Amygdala (tissue), 56 donors: ENCODE measurements around the gene PRKN.
A peak's percentile ranks its signal among the peaks of the same experiment; 100 is the strongest.

Source experiments
- DNase-seq, 56 donors: peaks; one replicate each; lab custom pipeline; 2025; lab: John Stamatoyannopoulos, UW

The PRKN gene

GRCh38 chr6:162727322-162728182, at the start of gene PRKN, which contains the start of gene PACRG:
TSS of gene PRKN (minus strand) at chr6:162727766.
TSS of gene PACRG (plus strand) at chr6:162727974.
- DNase-seq, result peak; percentile 42 to 99 (median 97)

GRCh38 chr6:162777091-162777490, 49.5 kb upstream of the PRKN start:
- DNase-seq, result no peak

GRCh38 chr6:162773996-162774395, 46.4 kb upstream of the PRKN start:
- DNase-seq, result peak in 3 of 56 donors; percentile 5 to 15 (median 9)

DNA sequence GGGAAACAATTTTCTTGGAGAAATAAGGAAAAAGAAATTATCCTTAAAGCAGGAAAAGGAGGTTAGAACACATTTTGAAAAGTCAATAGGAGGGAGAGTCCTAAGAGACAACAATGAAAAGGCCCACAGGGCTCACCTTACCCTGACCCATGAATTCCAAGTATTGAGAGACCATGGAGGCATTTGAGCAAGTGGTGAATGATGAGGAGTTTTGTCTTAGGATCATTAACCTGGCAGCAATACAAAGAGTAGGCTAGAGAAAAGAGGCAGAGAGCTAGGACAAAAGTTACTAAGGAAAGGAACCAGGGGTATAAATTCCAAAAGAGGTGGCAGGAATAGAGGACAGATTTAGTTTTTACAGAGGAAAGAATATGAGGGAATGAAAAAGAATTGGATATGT, 44.9 kb upstream of the PRKN start:
- DNase-seq, result no peak

- DNase-seq, result no peak
These were observed 43.4 kb upstream of the PRKN start for GRCh38 chr6:162770955-162771354.

GRCh38 chr6:162770136-162770535, 42.6 kb upstream of the PRKN start:
- DNase-seq, result no peak

DNA sequence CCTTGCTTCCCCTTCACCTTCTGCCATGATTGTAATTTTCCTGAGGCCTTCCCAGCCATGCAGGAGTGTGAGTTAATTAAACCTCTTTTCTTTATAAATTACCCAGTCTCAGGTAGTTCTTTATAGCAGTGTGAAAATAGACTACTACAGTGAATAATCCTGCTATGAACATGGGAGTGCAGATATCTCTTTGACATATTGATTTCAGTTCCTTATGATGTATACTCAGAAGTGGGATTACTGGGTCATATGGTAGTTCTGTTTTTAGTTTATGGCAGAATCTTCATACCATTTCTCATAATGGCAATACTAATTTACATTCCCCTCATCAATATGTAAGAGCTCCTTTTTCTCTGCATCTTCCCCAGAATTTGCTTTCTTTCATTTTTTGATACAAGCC, 26.2 kb upstream of the PRKN start:
- DNase-seq, result no peak

GRCh38 chr6:162751211-162751859, 23.8 kb upstream of the PRKN start:
- no peak for DNase-seq

DNA sequence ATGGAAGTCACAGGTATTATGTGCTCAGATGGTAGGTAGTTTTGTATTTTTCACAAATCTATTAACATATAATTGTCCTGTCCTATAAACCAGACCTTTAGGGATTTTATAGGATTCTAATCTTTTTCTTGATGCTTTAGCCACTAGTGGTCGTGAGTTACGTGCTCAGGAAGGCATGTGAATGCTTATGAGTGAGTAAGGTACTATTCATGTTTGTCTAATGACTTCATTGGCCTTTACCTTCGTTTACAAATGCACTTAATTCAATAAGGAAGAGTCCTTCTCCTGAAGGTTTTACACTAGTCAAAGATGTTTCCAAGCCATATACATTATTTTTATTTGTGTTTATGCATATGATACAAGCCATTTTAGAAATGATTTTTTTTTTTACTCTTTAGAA, 23.2 kb upstream of the PRKN start:
- no peak for DNase-seq

DNA sequence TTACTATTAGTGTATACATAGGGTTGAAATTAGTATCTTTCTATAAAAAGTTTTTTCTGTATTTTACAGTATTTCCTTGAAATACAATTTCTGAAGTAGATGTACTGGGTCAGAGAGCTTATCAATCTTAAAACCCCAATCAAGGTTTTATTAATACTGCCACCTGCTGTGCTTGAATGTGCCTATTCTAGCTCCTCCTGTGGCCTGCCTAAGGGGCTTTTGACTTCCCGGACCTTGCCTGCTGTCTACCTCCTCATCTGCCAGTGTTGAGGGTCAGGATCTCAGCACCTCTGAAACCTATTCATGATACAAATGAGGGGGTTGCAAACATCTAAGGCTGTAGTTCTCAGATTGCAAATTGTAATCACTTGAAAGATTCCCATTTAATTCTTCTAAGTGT, 9.4 kb upstream of the PRKN start:
- DNase-seq, result no peak

DNA sequence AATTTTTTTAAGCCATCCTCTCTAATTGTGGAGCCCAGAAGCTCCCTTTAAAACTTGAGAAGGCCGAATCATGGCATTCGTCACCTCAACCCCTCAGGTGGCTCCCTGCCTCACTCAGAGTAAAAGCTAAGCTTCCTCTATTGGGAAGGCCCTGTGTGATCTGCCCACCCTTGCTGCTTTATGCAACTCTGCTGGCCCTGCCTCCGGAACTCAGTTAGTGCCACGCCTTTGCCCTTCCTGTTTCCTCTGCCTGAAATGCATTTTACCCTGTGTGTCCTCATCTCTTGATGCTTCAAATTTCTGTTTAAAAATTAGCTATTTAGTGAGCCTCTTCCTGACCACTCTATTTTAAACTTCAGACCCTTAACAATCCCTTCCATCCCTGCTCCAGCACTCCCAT, 5.9 kb upstream of the PRKN start:
- DNase-seq, result no peak

GRCh38 chr6:162730502-162730901, 2.9 kb upstream of the PRKN start:
- DNase-seq, result no peak

- DNase-seq, result no peak
These were observed 1.1 kb upstream of the PRKN start for GRCh38 chr6:162728706-162729105.

- DNase-seq, result peak in 17 of 56 donors; percentile 11 to 64 (median 42)
These were observed 631 bp upstream of the PRKN start for GRCh38 chr6:162728197-162728596.

- peak in 3 of 56 donors; percentile 28 to 48 (median 43) for DNase-seq
These were observed 632 bp downstream of the PRKN start for GRCh38 chr6:162726947-162727321.

DNA sequence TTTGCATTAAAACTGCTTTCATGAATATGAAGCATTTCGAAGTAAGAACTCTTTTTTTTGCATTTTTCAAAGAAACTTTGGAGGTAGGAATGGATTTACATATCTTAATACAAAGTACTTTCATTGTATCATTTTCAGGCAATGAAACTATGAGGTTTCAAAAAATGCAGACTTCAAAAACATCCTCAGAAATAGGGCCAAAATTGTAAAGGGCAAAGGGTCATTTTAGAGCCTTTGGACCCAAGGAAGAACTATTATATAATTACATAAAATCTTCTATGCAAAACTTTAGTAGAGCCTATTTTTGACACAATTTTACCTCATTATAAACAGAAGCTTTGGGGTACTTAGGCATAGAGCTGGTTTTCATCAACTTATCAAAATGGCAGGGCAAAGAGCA, 4.9 kb downstream of the PRKN start:
- DNase-seq, result no peak

DNA sequence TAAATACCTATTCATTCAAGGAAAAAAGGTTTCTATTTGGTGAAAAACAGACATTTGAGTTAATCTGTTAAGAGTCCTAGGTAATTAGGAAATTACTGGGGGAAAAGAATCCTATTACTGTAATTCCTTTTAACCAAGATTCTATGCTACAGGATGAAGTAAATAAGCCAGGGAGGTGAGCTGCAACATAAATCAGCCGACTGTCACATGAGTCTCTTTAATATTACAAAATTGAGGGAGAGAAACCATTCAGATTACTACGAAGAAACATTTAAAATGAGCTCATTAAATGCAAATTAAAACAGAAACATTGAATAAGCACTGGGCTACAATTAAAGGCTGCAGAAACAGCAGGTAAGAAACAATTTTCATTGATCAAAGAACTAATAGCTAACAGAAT, 5.3 kb downstream of the PRKN start:
- no peak for DNase-seq

DNA sequence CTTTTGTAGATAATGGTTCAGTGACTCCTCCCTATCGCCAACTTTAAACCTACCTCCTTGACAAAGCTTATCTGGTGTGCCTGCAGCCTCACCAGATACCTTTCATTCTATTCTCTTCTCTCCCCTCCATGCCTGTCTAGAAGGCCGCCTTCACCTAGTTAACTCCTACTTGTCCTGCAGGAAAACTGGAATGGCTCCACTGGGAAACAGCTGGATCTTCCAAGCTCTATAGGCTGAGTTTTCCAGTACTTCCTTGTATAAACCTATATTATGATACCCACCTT, 6.2 kb downstream of the PRKN start:
- no peak for DNase-seq

GRCh38 chr6:162719528-162719927, 8.0 kb downstream of the PRKN start:
- DNase-seq, result no peak

- DNase-seq, result no peak
These were observed 12.0 kb downstream of the PRKN start for GRCh38 chr6:162715601-162716000.

GRCh38 chr6:162713974-162714780, 13.4 kb downstream of the PRKN start:
- no peak for DNase-seq
